Epithelial cell of proximal tubule (primary cell): ENCODE measurements around the gene PALS2. TPM values are rescaled to one million over a fixed set of nuclear protein-coding genes. Genes with fewer than 3 reads are reported as not detected.
A peak's percentile ranks its signal among the peaks of the same experiment; 100 is the strongest.

ENCODE experiments used
- DNase-seq: peaks from one replicate; pipeline ENCODE4 v3.0.0-alpha.2; 2011; ENCODE audit warnings: low read depth
- H3K4me3 ChIP-seq: 2 replicates; pipeline ENCODE4 v1.5.1; 2011; ENCODE audit warnings: low read depth, mild to moderate bottlenecking, low read length
- total RNA-seq: library from RNA; depleted of rRNA; stranded (reverse); fragments of >200 nt; gene quantifications from 2 replicates; pipeline ENCODE4 v1.2.3, GENCODE V29; 2015
- TF ChIP-seq, protein P1 (sequence below): conservative IDR thresholded peaks from 2 replicates; pipeline ENCODE4 v1.5.1; 2012; ENCODE audit warnings: low read depth, mild to moderate bottlenecking, low read length

PALS2 gene
- total RNA-seq, 1 donor from 2014 or later, result 6.0 TPM

DNA sequence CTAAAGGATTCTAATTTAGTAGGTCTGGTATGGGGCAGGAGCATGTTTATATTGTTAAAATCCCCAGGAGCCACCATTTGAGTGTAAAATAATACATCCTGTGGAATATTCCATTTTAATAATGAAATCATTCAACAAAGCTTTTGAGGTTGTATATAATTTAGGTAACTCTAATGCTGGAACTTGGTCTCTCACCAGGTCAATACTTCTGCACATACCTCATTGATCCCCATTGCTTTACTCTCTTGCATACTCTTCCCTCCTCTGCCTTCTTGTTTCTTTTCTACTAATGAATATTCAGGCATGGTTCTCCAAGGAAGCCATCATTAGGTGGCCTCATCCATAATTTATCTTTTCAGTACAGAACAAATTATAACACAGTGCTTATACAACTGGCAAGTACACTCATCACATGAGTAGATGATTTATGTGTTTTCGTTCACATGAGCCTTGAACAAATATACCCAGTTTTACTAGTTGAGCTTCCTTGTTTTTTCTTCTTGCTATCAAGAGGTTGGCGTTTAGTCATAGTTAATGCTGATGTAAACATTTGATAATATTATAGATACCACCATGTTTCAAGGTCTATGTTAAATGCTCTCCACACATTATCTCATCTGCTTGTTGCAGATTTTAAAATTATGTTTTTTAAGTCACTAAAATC, 7.2 kb downstream of the PALS2 start:
- no peak overlapping the region for H3K4me3 ChIP-seq
- DNase-seq, result no peak
- TF ChIP-seq, protein P1, sequence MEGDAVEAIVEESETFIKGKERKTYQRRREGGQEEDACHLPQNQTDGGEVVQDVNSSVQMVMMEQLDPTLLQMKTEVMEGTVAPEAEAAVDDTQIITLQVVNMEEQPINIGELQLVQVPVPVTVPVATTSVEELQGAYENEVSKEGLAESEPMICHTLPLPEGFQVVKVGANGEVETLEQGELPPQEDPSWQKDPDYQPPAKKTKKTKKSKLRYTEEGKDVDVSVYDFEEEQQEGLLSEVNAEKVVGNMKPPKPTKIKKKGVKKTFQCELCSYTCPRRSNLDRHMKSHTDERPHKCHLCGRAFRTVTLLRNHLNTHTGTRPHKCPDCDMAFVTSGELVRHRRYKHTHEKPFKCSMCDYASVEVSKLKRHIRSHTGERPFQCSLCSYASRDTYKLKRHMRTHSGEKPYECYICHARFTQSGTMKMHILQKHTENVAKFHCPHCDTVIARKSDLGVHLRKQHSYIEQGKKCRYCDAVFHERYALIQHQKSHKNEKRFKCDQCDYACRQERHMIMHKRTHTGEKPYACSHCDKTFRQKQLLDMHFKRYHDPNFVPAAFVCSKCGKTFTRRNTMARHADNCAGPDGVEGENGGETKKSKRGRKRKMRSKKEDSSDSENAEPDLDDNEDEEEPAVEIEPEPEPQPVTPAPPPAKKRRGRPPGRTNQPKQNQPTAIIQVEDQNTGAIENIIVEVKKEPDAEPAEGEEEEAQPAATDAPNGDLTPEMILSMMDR, result no peak

DNA sequence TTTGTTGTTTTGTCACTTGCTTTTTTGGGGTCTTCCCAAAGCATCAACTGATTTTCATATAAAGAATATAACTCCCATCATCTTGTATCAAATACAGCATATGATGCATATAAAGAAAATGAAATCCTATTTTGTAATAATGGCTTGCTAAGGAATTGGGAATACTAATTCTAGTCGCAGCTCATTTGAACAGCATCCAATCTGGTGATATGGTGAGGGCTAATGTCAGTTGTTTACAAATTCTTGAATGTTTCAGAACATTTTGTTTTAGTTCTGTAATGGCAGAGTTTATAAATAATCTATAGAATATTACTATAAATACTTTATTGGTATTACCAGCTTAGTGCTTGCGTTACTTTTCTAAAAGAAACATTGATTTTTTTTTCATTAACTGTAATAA, 8.9 kb downstream of the PALS2 start:
- no peak overlapping the region for H3K4me3 ChIP-seq
- TF ChIP-seq, protein P1, result no peak
- DNase-seq, result no peak

DNA sequence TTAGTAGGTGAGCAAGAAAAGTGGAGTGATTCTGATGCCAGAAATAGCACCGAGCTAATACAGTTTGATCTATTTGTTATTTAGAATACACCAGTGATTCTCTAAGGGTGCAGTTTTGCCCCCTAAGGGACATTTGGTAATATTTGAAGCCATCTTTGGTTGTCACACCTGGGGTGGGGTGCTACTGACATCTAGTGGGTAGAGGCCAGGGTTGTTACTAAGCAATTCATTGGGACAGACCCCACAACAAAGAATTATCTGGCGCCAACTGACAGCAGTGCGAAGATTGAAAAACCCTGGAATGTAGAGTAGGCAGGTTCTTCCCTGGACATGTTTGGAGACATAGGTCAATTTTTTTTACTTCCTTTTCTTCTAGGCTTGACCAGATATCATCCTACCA, 14.6 kb downstream of the PALS2 start:
- H3K4me3 ChIP-seq, result no peak overlapping the region
- DNase-seq, result no peak
- TF ChIP-seq, protein P1, result peak; percentile 71

DNA sequence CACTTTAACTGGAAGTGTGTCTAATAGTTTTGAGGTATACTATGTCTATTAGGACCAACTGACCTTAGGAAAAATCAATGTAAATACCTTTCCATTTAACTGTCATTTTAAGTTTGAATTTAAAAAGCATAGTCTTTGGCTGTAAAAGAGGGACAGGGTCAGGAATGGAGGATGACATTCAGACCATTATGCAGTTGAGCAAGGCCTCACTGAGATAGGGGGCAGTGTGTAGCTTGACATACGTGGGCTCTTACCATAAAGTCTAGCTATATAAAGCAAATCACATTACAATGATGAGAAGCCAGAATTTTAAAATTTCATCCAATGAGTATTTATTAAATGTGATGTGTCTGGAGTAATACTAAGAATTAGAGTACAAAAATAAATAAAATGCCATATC, 17.9 kb downstream of the PALS2 start:
- no peak overlapping the region for H3K4me3 ChIP-seq
- TF ChIP-seq, protein P1, result peak; percentile 25
- DNase-seq, result no peak

DNA sequence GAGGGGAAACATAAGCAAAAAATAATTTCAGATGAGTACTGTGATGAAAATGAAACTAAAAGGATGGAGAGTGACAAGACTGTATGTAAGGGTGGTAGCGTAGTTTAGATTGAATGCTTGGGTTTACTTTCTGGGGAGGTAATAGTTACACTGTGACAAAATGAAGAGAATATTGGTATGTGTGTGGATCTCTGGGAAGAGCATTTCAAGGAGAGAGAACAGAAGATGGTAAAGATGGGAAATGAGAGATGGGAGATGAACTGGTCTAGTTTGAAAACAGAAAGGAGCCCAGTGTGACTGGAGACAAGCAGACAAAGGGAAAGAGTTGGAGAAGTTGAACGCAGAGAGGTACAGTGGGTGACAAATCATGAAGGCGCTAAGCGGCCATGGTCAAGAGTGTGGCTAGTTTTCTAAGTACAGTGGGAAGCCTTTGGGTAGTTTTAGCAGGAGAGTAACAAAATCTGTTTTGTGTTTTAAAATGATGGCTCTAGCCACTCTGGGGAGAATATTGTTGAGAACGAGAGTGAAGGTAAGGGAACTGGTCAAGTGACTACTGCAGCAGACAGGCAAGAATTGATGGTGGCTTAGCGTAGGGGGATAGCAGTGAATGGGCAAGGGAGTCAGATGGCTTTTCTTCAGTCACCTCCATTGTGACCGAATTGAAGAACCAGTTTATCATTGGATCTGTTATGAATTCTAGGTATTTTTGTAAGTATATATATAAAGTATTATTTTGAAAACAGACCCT, 22.6 kb downstream of the PALS2 start:
- TF ChIP-seq, protein P1, result no peak
- no peak overlapping the region for H3K4me3 ChIP-seq
- no peak for DNase-seq

DNA sequence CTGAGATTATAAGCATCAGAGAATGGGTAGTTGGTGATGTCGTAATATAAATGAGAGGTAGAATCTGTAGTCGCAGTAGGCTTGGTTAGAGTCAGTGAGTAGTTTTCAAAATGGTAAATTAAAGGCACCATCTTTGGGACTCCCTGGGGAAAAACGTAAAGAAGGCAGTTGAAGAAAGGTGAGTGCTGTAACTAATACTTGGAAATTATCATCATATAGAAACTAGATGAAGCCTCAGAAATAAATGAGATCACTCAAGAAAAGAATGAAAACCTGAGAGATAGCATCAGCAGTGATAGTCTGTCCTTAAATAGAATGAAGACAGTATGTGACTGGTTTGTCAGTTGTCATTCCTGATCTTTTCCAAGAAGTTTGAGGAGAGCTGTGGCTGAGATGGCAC, 23.8 kb downstream of the PALS2 start:
- TF ChIP-seq, protein P1, result no peak

More for the DNA sequence above, 23.8 kb downstream of the PALS2 start:
- no peak overlapping the region for H3K4me3 ChIP-seq
- no peak for DNase-seq
